AG09309 (cell line): ENCODE measurements around the gene ZFPL1.

Source experiments
- DNase-seq: peaks from one replicate; pipeline ENCODE4 v3.0.0-alpha.2; 2010; ENCODE audit warnings: low read depth
- H3K4me3 ChIP-seq: 2 replicates; pipeline ENCODE4 v1.5.1; 2011; ENCODE audit warnings: mild to moderate bottlenecking, low read depth, low read length, moderate library complexity; ENCODE audit not compliant: control insufficient read depth
- TF ChIP-seq, protein P1 (sequence below): IDR thresholded peaks from 2 replicates; pipeline ENCODE4 v1.5.1; 2011; ENCODE audit warnings: mild to moderate bottlenecking, low read depth, low read length, inconsistent platforms; ENCODE audit not compliant: insufficient read depth, control insufficient read depth; ENCODE audit errors: missing control alignments

Gene ZFPL1

DNA sequence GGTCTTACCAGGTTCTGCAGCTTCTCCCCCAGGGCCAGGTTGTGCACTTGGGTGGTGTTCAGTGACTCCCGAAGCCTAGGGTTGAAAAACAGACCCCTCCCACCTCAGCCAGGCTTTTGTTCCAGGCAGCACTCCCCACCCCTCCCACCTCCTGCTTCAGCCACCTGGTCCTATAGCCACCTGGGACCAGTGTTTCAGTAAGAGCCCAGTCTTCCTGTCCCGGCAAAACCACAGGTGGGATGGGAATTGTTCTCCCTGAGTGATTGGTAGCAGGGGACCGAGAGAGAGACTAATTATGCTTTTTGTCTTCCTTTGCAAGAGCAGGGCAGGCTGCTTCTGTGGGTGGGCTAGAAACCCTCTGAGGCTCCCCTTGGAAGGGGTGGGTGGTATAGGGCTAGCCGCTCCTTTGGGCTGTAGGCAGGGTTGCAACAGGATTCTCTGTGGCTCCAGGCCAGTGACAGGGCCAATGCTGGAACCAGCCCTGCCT, 17.2 kb upstream of the ZFPL1 start:
- H3K4me3 ChIP-seq, result no peak overlapping the region
- TF ChIP-seq, protein P1, sequence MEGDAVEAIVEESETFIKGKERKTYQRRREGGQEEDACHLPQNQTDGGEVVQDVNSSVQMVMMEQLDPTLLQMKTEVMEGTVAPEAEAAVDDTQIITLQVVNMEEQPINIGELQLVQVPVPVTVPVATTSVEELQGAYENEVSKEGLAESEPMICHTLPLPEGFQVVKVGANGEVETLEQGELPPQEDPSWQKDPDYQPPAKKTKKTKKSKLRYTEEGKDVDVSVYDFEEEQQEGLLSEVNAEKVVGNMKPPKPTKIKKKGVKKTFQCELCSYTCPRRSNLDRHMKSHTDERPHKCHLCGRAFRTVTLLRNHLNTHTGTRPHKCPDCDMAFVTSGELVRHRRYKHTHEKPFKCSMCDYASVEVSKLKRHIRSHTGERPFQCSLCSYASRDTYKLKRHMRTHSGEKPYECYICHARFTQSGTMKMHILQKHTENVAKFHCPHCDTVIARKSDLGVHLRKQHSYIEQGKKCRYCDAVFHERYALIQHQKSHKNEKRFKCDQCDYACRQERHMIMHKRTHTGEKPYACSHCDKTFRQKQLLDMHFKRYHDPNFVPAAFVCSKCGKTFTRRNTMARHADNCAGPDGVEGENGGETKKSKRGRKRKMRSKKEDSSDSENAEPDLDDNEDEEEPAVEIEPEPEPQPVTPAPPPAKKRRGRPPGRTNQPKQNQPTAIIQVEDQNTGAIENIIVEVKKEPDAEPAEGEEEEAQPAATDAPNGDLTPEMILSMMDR, result no peak
- DNase-seq, result no peak

DNA sequence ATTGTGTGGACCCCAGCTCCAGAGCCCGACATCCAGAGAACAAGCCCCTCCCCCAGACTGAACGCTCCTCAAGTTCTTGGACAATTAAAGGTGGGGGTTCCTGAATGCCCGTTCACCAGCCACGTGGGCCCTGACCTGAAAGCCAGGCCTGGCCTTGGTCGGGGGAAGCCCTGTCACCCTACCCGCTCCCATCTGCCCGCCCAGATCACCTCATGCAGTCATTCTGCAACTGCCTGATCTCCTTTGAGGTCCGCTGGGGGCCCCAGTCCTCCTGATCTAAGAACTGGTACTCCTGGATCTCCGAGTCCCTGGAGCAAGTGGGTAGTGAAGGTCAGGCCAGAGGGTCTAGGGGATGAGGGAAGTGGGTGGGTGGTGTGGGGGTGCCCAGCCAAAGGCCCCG, 16.6 kb upstream of the ZFPL1 start:
- TF ChIP-seq, protein P1, result no peak
- H3K4me3 ChIP-seq, result no peak overlapping the region
- DNase-seq, result no peak

DNA sequence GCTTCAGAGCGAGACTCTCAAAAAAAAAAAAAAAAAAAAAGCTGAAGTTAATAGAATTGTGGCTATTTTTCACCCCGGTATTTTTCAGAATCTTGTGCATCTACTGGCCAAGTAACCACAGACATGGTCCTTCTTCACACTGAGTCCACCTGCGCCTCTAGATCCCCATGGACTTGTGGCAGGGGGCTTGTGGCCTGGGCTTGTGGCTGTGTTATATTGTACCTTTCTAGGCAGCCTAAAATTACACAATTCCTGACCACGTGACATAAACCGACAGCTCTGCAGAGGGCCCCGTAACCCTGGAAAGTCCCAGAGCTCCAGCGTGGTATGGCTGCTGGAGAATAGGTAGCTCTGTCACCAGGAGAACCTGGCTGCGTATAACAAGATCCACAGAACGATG, 14.8 kb upstream of the ZFPL1 start:
- DNase-seq, result no peak
- H3K4me3 ChIP-seq, result no peak overlapping the region
- TF ChIP-seq, protein P1, result no peak

DNA sequence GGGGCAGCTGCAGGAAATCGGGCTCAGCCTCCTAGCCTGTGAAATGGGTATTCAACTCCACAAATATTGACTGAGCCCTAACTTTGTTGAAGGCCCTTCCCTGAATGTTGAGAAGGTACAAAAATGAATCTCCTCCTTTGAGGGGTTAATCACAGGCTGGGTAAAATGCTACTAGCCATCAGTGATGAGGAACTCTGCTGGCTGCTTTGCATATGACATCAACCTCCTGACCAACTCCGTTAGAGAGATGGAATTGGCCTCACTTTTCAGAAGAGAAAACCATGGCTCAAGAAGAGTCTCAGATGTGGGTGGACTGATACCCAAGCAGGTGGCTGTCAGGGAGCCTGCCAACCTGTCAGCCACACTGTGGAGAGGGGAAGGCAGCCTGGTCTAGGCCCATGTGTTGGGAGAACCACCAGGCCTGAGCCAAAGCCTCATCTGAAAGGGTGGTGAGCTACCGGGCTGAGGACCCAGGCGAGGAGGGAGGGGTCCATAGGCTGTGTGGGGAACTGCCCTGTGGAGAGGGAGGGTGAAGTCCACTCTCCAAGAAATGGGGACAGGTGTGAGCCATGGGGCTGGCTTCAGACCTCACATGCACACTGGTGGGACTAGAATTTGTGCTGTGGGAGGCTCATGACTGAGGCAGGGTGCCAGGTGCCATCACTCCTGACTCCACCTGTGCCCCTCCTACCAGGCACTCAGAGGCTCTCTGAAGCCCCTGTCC, 12.0 kb upstream of the ZFPL1 start:
- TF ChIP-seq, protein P1, result no peak
- no peak overlapping the region for H3K4me3 ChIP-seq
- DNase-seq, result no peak

DNA sequence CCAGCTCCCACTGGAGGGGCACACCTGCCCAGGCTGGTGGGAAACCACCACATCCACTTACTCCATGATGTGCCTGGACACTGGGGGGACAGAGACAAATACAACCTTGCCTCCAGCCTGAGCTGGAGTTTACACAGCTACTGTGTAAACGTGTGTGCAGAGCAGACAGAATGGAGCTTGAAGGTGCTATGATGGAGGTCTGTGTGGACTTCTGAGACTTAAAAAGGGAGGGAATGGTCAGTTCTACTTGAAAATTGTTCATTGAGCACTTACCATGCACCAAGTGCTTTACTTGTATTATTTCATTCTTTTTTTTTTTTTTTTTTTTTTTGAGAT, 11.4 kb upstream of the ZFPL1 start:
- DNase-seq, result no peak
- TF ChIP-seq, protein P1, result no peak

DNA sequence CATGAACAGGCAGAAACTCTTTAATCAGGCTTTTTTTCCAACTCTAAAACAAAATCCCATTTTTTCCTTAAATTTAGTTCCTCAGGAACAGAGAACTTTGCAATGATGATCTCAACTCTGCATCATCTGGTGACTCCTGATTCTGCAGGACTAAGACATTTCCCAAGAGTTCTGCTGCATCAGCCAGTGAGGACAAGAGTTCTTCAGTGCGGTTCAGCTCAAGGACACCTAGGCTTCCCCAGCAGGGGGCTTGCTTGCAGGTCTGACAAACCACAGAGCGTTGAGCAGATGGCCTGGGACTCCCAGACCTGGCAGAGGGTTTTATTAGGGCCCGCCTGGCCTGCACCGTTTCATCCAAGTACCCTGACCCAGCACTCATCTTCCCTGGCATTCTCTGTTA, 6.6 kb upstream of the ZFPL1 start:
- TF ChIP-seq, protein P1, result no peak
- DNase-seq, result no peak
- no peak overlapping the region for H3K4me3 ChIP-seq

More for the DNA sequence above, 11.4 kb upstream of the ZFPL1 start:
- H3K4me3 ChIP-seq, result no peak overlapping the region
